HG03060 (cell line): ENCODE measurements around the gene SERPINE1.
A peak's percentile ranks its signal among the peaks of the same experiment; 100 is the strongest.
"Not testable (repeated sequence)": the region's sequence is repeated elsewhere in the genome, so short reads cannot be mapped to it uniquely, and the experiment has no call there.

Experiments
- ATAC-seq: cut with Tn5 transposase; IDR thresholded peaks from one replicate; pipeline ENCODE4 v1.9.1; 2021; ENCODE audit warnings: low read depth, moderate number of reproducible peaks; ENCODE audit not compliant: unreplicated experiment

The SERPINE1 gene

GRCh38 chr7:101126651-101127459, at the start of gene SERPINE1:
Gene SERPINE1 (plus strand): TSS chr7:101127104. CDS start chr7:101128394, 1,290 bp downstream.
- ATAC-seq: no peak

DNA sequence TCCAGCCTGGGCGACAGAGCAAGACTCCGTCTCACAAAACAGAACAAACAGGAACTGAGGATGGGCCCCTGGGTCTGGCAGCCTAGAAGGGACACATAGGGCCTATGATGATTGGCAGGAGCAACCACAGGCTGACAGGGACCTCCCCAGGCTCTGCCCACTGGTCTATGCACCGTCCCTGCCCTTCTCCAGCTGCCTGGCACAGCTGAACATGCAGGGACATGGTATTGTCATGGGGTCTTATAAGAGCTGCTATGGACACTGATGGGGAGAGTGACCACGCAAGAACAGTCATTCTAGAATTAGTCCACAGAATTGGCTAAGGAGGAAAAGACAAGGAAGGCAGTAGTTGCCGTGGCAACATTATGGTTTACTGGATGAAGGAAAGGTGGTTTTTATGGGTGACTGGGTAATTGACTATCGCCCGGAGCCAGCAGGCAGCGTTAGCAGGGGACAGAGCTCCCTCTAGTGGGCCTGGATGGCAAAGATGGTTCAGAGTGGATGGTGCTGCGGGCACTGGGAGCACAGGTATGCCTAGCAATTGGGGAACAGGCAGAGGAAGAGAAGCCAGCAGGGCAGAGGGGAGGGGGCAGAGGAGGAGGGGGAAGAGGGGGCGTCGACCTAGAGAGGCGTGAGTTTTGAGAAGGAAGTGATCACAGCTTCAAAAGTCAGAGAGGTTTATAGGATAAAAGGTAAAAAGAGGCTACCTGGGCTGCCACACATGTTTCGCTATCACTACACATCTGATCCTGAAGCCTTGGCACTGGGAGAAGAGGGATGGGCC, 49.4 kb upstream of the SERPINE1 start:
- no peak for ATAC-seq

DNA sequence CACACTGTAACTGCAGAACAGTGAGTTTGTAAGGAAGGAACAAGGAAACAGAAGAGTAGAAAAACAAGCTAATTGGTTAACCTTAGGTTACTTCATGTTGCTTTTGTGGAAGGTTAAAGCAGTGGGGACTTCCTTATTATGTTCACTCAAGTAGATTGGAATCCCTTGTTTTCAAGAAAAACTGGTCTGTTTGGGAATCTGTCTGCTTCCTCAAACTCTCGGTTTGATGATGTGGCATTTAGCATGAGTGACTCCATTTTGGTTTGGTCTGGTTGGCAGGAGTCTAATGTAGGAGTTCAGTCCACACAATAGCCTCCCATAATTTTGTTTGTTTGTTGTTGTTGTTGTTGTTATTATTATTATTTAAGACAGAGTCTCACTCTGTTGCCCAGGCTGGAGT, 45.5 kb upstream of the SERPINE1 start:
- no peak for ATAC-seq

DNA sequence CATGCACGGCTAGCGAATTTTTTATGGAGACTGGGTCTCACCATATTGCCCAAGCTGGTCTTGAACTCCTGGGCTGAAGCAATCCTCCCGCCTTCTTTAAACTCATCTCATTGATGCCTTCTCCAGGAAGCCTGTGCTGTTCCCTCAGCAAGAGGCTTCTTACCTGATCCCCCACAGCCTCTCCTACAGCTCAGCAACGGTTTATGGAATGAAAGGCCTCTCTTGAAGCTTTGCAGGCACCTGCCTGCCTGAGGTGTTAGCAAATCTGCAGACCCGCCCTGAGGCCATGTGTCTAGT, 42.1 kb upstream of the SERPINE1 start:
- no peak for ATAC-seq

- ATAC-seq: peak; percentile 60
Observed at GRCh38 chr7:101085162-101085964, 41.5 kb upstream of the SERPINE1 start, which contains the start of gene TRIM56. Gene TRIM56 (plus strand): TSS chr7:101085481. CDS start chr7:101087313, 1,832 bp downstream.

- no peak for ATAC-seq
Observed at GRCh38 chr7:101087334-101088068, 39.4 kb upstream of the SERPINE1 start.

DNA sequence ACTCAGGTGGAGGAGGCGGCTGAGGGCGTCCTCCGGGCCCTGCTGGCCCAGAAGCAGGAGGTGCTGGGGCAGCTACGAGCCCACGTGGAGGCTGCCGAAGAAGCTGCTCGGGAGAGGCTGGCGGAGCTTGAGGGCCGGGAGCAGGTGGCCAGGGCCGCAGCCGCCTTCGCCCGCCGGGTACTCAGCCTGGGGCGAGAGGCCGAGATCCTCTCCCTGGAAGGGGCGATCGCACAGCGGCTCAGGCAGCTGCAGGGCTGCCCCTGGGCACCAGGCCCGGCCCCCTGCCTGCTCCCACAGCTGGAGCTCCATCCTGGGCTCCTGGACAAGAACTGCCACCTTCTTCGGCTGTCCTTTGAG, 38.9 kb upstream of the SERPINE1 start:
- no peak for ATAC-seq

DNA sequence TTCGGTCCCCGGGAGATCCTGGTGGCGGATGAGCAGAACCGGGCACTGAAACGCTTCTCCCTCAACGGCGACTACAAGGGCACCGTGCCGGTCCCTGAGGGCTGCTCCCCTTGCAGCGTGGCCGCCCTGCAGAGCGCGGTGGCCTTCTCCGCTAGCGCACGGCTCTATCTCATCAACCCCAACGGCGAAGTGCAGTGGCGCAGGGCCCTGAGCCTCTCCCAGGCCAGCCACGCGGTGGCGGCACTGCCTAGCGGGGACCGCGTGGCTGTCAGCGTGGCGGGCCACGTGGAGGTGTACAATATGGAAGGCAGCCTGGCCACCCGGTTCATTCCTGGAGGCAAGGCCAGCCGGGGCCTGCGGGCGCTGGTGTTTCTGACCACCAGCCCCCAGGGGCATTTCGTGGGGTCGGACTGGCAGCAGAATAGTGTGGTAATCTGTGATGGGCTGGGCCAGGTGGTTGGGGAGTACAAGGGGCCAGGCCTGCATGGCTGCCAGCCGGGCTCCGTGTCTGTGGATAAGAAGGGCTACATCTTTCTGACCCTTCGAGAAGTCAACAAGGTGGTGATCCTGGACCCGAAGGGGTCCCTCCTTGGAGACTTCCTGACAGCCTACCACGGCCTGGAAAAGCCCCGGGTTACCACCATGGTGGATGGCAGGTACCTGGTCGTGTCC, 37.9 kb upstream of the SERPINE1 start:
- ATAC-seq: no peak

GRCh38 chr7:101089876-101090275, 37.0 kb upstream of the SERPINE1 start:
- ATAC-seq: no peak

GRCh38 chr7:101092266-101092905, 34.5 kb upstream of the SERPINE1 start:
- ATAC-seq: not testable (repeated sequence)

- no peak for ATAC-seq
Observed at GRCh38 chr7:101093906-101094305, 33.0 kb upstream of the SERPINE1 start.

- ATAC-seq: no peak
Observed at GRCh38 chr7:101094376-101094775, 32.5 kb upstream of the SERPINE1 start.

DNA sequence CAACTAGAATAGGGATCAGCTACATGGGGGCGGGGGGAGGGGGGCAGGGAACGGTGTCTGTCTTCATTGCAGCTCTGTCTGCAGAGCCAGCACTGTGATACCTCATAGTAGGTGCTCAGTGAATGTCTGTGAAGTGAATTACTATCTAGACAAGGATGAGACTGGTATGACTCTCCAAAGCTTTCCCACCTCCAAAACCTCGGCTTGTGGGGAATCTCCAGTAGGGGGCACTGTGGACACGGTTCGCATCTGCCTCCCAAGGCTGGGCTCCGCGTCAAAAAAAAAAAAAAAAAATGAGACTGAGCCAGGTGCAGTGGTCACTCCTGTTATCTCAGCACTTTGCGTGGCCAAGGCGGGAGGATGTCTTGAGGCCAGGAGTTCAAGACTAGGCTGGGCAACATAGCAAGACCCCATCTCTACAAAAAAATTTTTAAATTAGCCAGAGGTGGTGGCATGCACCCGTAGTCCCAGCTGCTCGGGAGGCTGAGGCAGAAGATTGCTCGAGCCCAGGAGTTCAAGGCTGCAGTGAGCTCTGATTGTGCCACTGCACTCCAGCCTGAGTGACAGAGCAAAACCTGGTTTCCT, 32.0 kb upstream of the SERPINE1 start:
- ATAC-seq: no peak

- ATAC-seq: no peak
Observed at GRCh38 chr7:101096331-101096956, 30.5 kb upstream of the SERPINE1 start.

DNA sequence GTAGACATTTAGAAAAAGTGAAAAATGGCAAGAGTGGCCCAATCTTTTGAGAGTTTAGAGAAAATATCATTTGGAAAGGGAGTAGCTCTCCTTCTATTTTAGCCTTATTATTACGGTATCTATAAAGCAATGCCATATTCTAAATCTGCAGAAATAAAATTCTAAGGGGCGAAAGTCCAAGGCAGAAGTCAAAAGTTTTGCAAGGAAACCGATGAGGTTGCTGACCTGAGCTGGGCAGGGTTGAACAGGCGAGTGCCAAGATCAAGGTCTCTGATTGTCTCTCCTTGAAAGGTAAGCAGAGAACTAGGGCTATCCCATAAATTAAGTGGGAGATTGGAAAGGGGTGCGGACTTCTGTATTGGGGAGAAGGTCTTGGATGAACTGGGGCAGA, 30.0 kb upstream of the SERPINE1 start:
- no peak for ATAC-seq

DNA sequence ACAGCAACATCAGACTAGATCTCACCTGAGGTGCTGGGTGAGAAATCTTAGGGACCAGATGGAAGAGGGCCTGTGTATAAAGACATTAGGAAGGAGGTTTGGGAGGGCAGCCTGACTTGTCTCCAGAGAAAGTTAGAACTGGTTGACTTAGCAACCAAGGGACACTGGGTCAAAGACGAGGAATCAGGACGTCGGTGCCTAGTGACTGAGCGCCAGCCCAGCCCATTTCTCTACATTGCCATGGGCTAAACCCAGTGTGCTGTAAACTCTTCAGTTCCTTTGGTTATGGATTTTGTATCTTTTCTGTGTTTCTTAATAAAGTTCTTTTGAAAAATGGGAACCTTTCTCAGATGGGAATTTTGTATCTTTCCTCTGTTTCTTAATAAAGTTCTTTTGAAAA, 29.3 kb upstream of the SERPINE1 start:
- no peak for ATAC-seq

- no peak for ATAC-seq
Observed at GRCh38 chr7:101099969-101100781, 26.7 kb upstream of the SERPINE1 start.
